DOHH2 (cell line): Measurements from ENCODE around the gene NUP160.

Source experiments
- CTCF ChIP-seq: fragments of 200-600 bp; sonication (generic); IDR thresholded peaks from one replicate; pipeline ENCODE4 v1.5.1; 2014; ENCODE audit warnings: antibody characterized with exemption, mild to moderate bottlenecking, low read depth, low read length; ENCODE audit not compliant: poor library complexity, severe bottlenecking
- EZH2phosphoT487 ChIP-seq: fragments of 200-600 bp; sonication (generic); IDR thresholded peaks from 2 replicates; pipeline ENCODE4 v1.6.1; 2017; ENCODE audit warnings: borderline replicate concordance, mild to moderate bottlenecking, antibody characterized with exemption, low read length, moderate library complexity, mixed read lengths

DNA sequence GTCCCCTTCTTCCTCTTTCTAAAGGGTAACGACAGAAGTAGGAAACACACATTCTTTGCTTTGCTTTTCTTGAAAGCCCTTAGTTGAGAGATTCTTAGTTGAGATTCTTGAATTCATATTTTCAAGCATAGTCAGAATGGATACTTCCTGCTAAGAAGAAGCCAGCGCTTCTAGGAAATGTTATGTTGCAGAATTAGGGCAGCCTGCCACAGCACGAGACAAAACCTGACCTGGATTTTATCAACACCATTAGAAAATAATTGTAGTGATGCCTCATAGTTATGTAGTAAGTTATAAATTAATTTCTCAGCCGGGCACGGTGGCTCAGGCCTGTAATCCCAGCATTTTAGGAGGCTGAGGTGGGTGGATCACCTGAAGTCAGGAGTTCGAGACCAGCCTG, 37.9 kb upstream of the NUP160 start:
- TF ChIP-seq CTCF = no peak
- no peak for TF ChIP-seq EZH2phosphoT487
